HCT116 (cell line): ENCODE measurements around the gene COPS2. TPM values are rescaled to one million over a fixed set of nuclear protein-coding genes. Genes with fewer than 3 reads are reported as not detected.

ENCODE experiments used
- ATAC-seq: fragments of 200-7000 bp; cut with Tn5 transposase; 2 replicates; pipeline ENCODE4 v1.9.1; 2020; ENCODE audit warnings: mild to moderate bottlenecking, moderate library complexity
- BruUV-seq: library from RNA; stranded (reverse); fragments of 400-500 nt; replicated peaks from 2 replicates; lab custom pipeline; 2021; lab: Mats Ljungman, UMichigan
- CTCF ChIA-PET: fragments of 300-600 bp; sonication (Branson Sonifier 250); formaldehyde crosslinking; loops from one replicate; lab custom pipeline; 2021; ENCODE audit warnings: antibody characterized with exemption; lab: Charles Lee
- POLR2A ChIA-PET: fragments of 300-600, 350-600 bp; sonication (Branson Sonifier 250); formaldehyde crosslinking; loops from one replicate; lab custom pipeline; 2021; ENCODE audit warnings: antibody characterized with exemption; lab: Charles Lee
- RAD21 ChIA-PET, 2 experiments: fragments of 300-600 bp; sonication (Branson Sonifier 250); formaldehyde crosslinking; loops; one replicate each; lab custom pipeline; 2023; ENCODE audit warnings: low total read pairs in 2 of 2; ENCODE audit not compliant: uncharacterized antibody in 2 of 2, unreplicated experiment in 2 of 2, low non-redundant PET in 1 of 2; lab: Charles Lee
- DNase-seq: peaks from one replicate; pipeline ENCODE4 v3.0.0-alpha.2; 2010; ENCODE audit warnings: low read depth, low spot score
- H2AFZ ChIP-seq: fragments of 200-600 bp; shearing (Covaris generic), sonication (generic); 2 replicates; pipeline ENCODE4 v1.6.1; 2017; ENCODE audit warnings: low read depth, mixed run types, mixed read lengths, antibody characterized with exemption, low read length; ENCODE audit not compliant: poor library complexity, severe bottlenecking
- H3K27ac ChIP-seq: 2 replicates; pipeline ENCODE4 v1.5.1; 2012; ENCODE audit warnings: low read depth, low read length
- H3K27me3 ChIP-seq: fragments of 200-600 bp; sonication (generic); 2 replicates; pipeline ENCODE4 v1.6.1; 2016; ENCODE audit warnings: mixed run types, low read length, mixed read lengths; ENCODE audit not compliant: insufficient read depth
- H3K36me3 ChIP-seq, 2 experiments: fragments of 200-500 bp in 1 of 2; fragments of 200-600 bp in 1 of 2; sonication (Bioruptor generic) in 1 of 2; sonication (generic) in 1 of 2; 2 replicates each; pipeline versions ENCODE4 v1.5.1 to v1.6.1; 2014 to 2016; ENCODE audit warnings: low read length in 2 of 2, inconsistent platforms in 1 of 2, mixed read lengths in 1 of 2, mixed run types in 1 of 2; ENCODE audit not compliant: insufficient read depth in 2 of 2, control insufficient read depth in 1 of 2
- H3K4me1 ChIP-seq, 2 experiments: fragments of 200-600 bp in 1 of 2; sonication (generic) in 1 of 2; 2 replicates each; pipeline versions ENCODE4 v1.5.1 to v1.6.1; 2012 to 2017; ENCODE audit warnings: low read length in 2 of 2, inconsistent platforms in 1 of 2, mild to moderate bottlenecking in 1 of 2, mixed read lengths in 1 of 2, mixed run types in 1 of 2, moderate library complexity in 1 of 2; ENCODE audit not compliant: insufficient read depth in 2 of 2, control insufficient read depth in 1 of 2
- H3K4me2 ChIP-seq: fragments of 200-600 bp; sonication (generic); 2 replicates; pipeline ENCODE4 v1.6.1; 2017; ENCODE audit warnings: mixed run types, low read length, mixed read lengths
- H3K4me3 ChIP-seq, 2 experiments: fragments of 200-600 bp in 1 of 2; sonication (generic) in 1 of 2; replicated peaks in 1 of 2; 2 replicates each; pipeline ENCODE4 v1.5.1; 2011 to 2016; ENCODE audit warnings: low read length in 2 of 2, control low read depth in 1 of 2, low read depth in 1 of 2, mild to moderate bottlenecking in 1 of 2, mixed read lengths in 1 of 2, mixed run types in 1 of 2
- H3K79me2 ChIP-seq: fragments of 200-600 bp; sonication (generic); 2 replicates; pipeline ENCODE4 v1.6.1; 2017; ENCODE audit warnings: mild to moderate bottlenecking, mixed run types, low read length, moderate library complexity, mixed read lengths; ENCODE audit not compliant: insufficient read depth
- H3K9ac ChIP-seq: fragments of 200-600 bp; sonication (generic); 2 replicates; pipeline ENCODE4 v1.6.1; 2016; ENCODE audit warnings: low read length, mixed read lengths
- H3K9me2 ChIP-seq: fragments of 200-600 bp; sonication (generic), shearing (Covaris generic); 2 replicates; pipeline ENCODE4 v1.6.1; 2017; ENCODE audit warnings: mixed run types, mild to moderate bottlenecking, moderate library complexity; ENCODE audit not compliant: insufficient read depth
- H3K9me3 ChIP-seq, 2 experiments: fragments of 200-500 bp in 1 of 2; fragments of 200-600 bp in 1 of 2; sonication (Bioruptor generic) in 1 of 2; sonication (generic) in 1 of 2; 2 replicates each; pipeline ENCODE4 v1.6.1; 2014 to 2017; ENCODE audit warnings: low read length in 2 of 2, mixed read lengths in 2 of 2, inconsistent platforms in 1 of 2, low read depth in 1 of 2, mild to moderate bottlenecking in 1 of 2, mixed run types in 1 of 2, moderate library complexity in 1 of 2; ENCODE audit not compliant: control insufficient read depth in 1 of 2, insufficient read depth in 1 of 2
- H4K20me1 ChIP-seq: fragments of 200-600 bp; sonication (generic), shearing (Covaris generic); 2 replicates; pipeline ENCODE4 v1.6.1; 2017; ENCODE audit warnings: mixed run types, mild to moderate bottlenecking, moderate library complexity; ENCODE audit not compliant: insufficient read depth
- CEBPB ChIP-seq: IDR thresholded peaks from 2 replicates; pipeline ENCODE4 v1.6.1; 2012; ENCODE audit warnings: low read depth
- CTCF ChIP-seq, 3 experiments: fragments of 200-600 bp in 1 of 3; sonication (generic) in 1 of 3; IDR thresholded peaks in 2 of 3; conservative IDR thresholded peaks in 1 of 3; 2 replicates each; pipeline ENCODE4 v1.5.1; 2012 to 2017; ENCODE audit warnings: low read depth in 2 of 3, low read length in 2 of 3, antibody characterized with exemption in 1 of 3, borderline replicate concordance in 1 of 3, control low read depth in 1 of 3, mild to moderate bottlenecking in 1 of 3, mixed read lengths in 1 of 3, mixed run types in 1 of 3, moderate library complexity in 1 of 3; ENCODE audit not compliant: insufficient read depth in 1 of 3
- EZH2 ChIP-seq: fragments of 200-600 bp; sonication (generic); IDR thresholded peaks from 2 replicates; pipeline ENCODE4 v1.6.1; 2017; ENCODE audit warnings: antibody characterized with exemption, mixed run types
- JUND ChIP-seq: IDR thresholded peaks from 2 replicates; pipeline ENCODE4 v1.6.1; 2012
- MAX ChIP-seq: IDR thresholded peaks from 2 replicates; pipeline ENCODE4 v1.6.1; 2012
- POLR2A ChIP-seq: IDR thresholded peaks from 2 replicates; pipeline ENCODE4 v1.7.0; 2011; ENCODE audit warnings: borderline replicate concordance; ENCODE audit not compliant: insufficient read depth, insufficient read length; ENCODE audit errors: extremely low read depth
- POLR2AphosphoS5 ChIP-seq: IDR thresholded peaks from 2 replicates; pipeline ENCODE4 v1.6.1; 2011; ENCODE audit warnings: mild to moderate bottlenecking, low read depth, low read length, moderate library complexity
- RAD21 ChIP-seq: IDR thresholded peaks from 2 replicates; pipeline ENCODE4 v1.6.1; 2012; ENCODE audit warnings: low read depth, mild to moderate bottlenecking
- SRF ChIP-seq: IDR thresholded peaks from 2 replicates; pipeline ENCODE4 v1.6.1; 2012; ENCODE audit warnings: low read depth
- YY1 ChIP-seq: IDR thresholded peaks from 2 replicates; pipeline ENCODE4 v1.6.1; 2011; ENCODE audit warnings: low read length, low read depth, moderate library complexity, mild to moderate bottlenecking; ENCODE audit not compliant: insufficient replicate concordance; ENCODE audit errors: extremely low read depth
- ZFX ChIP-seq: fragments of 450-650 bp; IDR thresholded peaks from 2 replicates; pipeline ENCODE4 v1.6.1; 2017
- ZNF274 ChIP-seq: fragments of 200-500 bp; sonication (Bioruptor generic); IDR thresholded peaks from 2 replicates; pipeline ENCODE4 v1.6.1; 2014; ENCODE audit warnings: mild to moderate bottlenecking, low read depth, low read length, inconsistent platforms
- intact Hi-C: fragments of 100-400 bp; cut with micrococcal nuclease; formaldehyde crosslinking; loops from 2 replicates; pipeline ENCODE4 v1.10.0; 2022
- total RNA-seq: library from RNA; stranded (reverse); gene quantifications from one replicate; pipeline ENCODE4 v1.2.1, GENCODE V29; 2021; ENCODE audit not compliant: unreplicated experiment

Gene COPS2
- total RNA-seq, 1 experiment from 2014 or later, result 93.6 TPM

- CTCF ChIA-PET, result interaction anchor here (0.9 to 3.9 kb wide), 2 partner anchors 173 to 287 kb away, joined by 3 to 26 read pairs; no protein-coding TSS in a partner anchor
These were observed 6.7 kb downstream of the COPS2 start for GRCh38 chr15:49148727-49149126.

More at GRCh38 chr15:49148727-49149126, 6.7 kb downstream of the COPS2 start:
- no peak overlapping the region for H3K27ac ChIP-seq
- TF ChIP-seq CTCF (IDR thresholded peaks at IDR 0.05 in 2 of 3, conservative IDR thresholded peaks at IDR 0.05 in 1 of 3; ENCODE audit: borderline replicate concordance in 1 of 3, insufficient read depth in 1 of 3, low read depth in 2 of 3, low read length in 2 of 3) (no peak), JUND (no peak), POLR2A (no peak), SRF (no peak), YY1 (no peak), RAD21 (no peak), MAX (no peak), POLR2AphosphoS5 (no peak), ZFX (no peak), EZH2 (no peak), ZNF274 (no peak), CEBPB (no peak)
- intact Hi-C loops, result loop anchor here (5.0 kb wide), 1 partner anchor 791 kb away; no protein-coding TSS in a partner anchor
- no TSS peak for BruUV-seq
- peaks cover 0 to 5% of the 10 kb centered on the region in 2 experiments; a peak in 2 of 4 replicates for H3K36me3 ChIP-seq
- no peaks in the 10 kb centered on the region for H3K9me2 ChIP-seq
- no peak for DNase-seq
- H3K79me2 ChIP-seq, result peaks cover 100% of the 10 kb centered on the region
- ChIA-PET RAD21 (no interaction called here), POLR2A (no interaction called here)
- no peaks in the 10 kb centered on the region for H3K27me3 ChIP-seq
- peaks cover 8 to 16% of the 10 kb centered on the region in 2 experiments for H3K4me1 ChIP-seq
- no peak overlapping the region for H3K4me3 ChIP-seq
- H2AFZ ChIP-seq, result no peak overlapping the region
- H3K4me2 ChIP-seq, result no peak overlapping the region
- peaks cover 52% of the 10 kb centered on the region; the same call in 1 of the 2 replicates for H4K20me1 ChIP-seq
- no peak overlapping the region for H3K9ac ChIP-seq
- H3K9me3 ChIP-seq, result no peaks in the 10 kb centered on the region
- ATAC-seq, result no peak
